Tibial nerve (tissue), 4 donors: ENCODE results near the gene BNC2.

Experiments used
- CTCF ChIP-seq, 5 experiments: fragments of 200-600 bp in 3 of 5; fragments of 450-650 bp in 2 of 5; sonication (generic) in 3 of 5; IDR thresholded peaks; one replicate each; pipeline ENCODE4 v1.5.1; 2016 to 2019; ENCODE audit warnings: antibody characterized with exemption in 5 of 5, mild to moderate bottlenecking in 3 of 5, moderate library complexity in 2 of 5
- EP300 ChIP-seq, 2 donors: sonication (generic); formaldehyde crosslinking; IDR thresholded peaks; one replicate each; pipeline ENCODE4 v1.6.1; 2017; ENCODE audit warnings: antibody characterized with exemption in 2 of 2, mild to moderate bottlenecking in 1 of 2
- POLR2A ChIP-seq, 2 donors: fragments of 450-650 bp; IDR thresholded peaks; one replicate each; pipeline ENCODE4 v1.6.1; 2017; ENCODE audit warnings: antibody characterized with exemption in 2 of 2, mild to moderate bottlenecking in 2 of 2, moderate library complexity in 2 of 2

GRCh38 chr9:16725066-16725465 lies 145.4 kb downstream of the BNC2 start:
- no peak for TF ChIP-seq CTCF (IDR thresholded peaks at IDR 0.05)
- TF ChIP-seq POLR2A (IDR thresholded peaks at IDR 0.05) = no peak
- no peak for TF ChIP-seq EP300 (IDR thresholded peaks at IDR 0.05)
